HL-60/S4 treated with phorbol 12-myristate 13-acetate at 8.2 ng/mL for 4 days and 3 days (cell line): ENCODE data around the gene CENPE.
"Not testable (repeated sequence)": the region's sequence is repeated elsewhere in the genome, so short reads cannot be mapped to it uniquely, and the experiment has no call there.

Source experiments
- in situ Hi-C: fragments of 300-500 bp; cut with MboI; formaldehyde crosslinking; loops from 2 replicates; pipeline ENCODE4 v1.15.0; 2022; ENCODE audit warnings: low sequenced_read_pairs

The CENPE gene, protein sequence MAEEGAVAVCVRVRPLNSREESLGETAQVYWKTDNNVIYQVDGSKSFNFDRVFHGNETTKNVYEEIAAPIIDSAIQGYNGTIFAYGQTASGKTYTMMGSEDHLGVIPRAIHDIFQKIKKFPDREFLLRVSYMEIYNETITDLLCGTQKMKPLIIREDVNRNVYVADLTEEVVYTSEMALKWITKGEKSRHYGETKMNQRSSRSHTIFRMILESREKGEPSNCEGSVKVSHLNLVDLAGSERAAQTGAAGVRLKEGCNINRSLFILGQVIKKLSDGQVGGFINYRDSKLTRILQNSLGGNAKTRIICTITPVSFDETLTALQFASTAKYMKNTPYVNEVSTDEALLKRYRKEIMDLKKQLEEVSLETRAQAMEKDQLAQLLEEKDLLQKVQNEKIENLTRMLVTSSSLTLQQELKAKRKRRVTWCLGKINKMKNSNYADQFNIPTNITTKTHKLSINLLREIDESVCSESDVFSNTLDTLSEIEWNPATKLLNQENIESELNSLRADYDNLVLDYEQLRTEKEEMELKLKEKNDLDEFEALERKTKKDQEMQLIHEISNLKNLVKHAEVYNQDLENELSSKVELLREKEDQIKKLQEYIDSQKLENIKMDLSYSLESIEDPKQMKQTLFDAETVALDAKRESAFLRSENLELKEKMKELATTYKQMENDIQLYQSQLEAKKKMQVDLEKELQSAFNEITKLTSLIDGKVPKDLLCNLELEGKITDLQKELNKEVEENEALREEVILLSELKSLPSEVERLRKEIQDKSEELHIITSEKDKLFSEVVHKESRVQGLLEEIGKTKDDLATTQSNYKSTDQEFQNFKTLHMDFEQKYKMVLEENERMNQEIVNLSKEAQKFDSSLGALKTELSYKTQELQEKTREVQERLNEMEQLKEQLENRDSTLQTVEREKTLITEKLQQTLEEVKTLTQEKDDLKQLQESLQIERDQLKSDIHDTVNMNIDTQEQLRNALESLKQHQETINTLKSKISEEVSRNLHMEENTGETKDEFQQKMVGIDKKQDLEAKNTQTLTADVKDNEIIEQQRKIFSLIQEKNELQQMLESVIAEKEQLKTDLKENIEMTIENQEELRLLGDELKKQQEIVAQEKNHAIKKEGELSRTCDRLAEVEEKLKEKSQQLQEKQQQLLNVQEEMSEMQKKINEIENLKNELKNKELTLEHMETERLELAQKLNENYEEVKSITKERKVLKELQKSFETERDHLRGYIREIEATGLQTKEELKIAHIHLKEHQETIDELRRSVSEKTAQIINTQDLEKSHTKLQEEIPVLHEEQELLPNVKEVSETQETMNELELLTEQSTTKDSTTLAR (N-terminal part only)

DNA sequence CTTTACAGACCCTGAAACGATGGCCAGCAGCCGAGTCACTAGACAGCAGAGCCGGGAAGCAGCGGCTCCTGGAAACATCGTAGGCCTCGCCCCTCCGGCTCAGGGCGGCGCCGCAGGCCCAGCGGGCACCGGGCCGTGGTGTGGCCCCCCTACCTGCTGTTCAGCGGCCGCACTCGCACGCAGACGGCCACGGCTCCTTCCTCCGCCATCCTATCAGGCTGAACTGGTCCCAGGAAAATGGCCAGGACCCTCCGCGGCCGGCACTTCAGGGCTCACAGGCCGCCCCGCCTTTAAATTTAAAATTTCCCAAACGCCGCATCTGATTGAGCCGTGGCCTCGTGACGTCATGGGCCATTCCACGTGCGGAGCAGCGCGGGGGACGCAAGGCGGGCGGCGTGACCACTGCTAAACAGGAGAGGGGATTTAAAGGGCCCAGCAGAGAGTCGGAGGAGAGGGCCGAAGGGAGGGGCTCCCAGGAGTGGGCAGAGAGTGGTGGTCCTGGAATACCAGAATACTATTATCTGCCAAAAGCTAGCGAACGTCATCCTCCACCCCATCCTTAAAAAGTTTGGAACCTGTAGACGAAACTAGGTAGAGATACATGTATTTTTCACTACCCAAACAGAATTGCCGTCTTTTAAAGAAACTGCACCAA is at the start of gene CENPE:
TSS of gene CENPE (minus strand) at position 233 of the 655 bp plus-strand sequence. CDS start at position 209, 24 bp downstream.
- in situ Hi-C loops = no loop called here

DNA sequence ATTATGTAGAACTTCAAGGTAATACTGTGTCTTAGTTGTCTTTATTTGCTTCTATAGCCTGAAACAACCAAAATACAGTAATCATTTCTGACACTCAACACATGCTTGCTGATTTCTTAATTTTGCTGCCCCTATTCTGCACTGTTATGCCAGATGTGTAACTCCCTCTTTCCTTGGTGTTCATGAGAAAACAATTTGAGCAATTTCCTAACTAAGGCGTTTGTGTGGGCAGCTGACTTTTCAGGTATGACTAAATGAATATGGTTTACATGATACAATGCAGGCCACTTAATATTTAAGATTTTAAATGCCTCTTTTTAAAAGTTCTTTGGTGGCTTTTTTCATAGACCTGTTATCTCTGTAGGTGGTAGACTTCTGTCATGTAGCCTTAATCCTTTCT is 46.1 kb upstream of the CENPE start:
- in situ Hi-C loops = no loop called here

DNA sequence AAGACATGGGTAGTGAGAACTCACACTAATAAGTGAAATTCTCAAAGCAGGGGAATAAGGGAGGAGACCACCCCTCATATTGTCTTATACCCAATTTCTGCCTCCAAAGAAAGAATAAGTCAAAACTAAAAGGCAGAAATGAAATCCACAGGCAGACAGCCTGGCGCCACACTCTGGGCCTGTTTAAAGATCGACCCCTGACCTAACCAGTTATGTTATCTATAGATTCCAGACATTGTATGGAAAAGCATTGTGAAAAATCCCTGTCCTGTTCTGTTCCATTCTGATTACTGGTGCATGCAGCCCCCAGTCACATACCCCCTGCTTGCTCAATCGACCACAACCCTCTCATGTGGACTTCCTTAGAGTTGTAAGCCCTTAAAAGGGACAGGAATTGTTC is 32.8 kb upstream of the CENPE start:
- in situ Hi-C loops = not testable (repeated sequence)

DNA sequence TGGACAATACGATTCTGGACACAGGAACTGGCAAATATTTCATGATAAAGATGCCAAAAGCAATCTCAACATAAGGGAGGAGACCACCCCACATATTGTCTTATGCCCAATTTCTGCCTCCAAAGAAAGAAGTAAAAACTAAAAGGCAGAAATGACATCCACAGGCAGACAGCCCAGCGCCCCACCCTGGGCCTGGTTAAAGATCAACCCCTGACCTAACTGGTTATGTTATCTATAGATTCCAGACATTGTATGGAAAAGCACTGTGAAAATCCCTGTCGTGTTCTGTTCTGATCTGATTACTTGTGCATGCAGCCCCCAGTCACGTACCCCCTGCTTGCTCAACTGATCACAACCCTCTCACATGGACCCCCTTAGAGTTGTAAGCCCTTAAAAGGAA is 25.4 kb upstream of the CENPE start:
- in situ Hi-C loops = not testable (repeated sequence)

GRCh38 chr4:103207673-103208072 is 9.5 kb upstream of the CENPE start:
- in situ Hi-C loops = no loop called here

DNA sequence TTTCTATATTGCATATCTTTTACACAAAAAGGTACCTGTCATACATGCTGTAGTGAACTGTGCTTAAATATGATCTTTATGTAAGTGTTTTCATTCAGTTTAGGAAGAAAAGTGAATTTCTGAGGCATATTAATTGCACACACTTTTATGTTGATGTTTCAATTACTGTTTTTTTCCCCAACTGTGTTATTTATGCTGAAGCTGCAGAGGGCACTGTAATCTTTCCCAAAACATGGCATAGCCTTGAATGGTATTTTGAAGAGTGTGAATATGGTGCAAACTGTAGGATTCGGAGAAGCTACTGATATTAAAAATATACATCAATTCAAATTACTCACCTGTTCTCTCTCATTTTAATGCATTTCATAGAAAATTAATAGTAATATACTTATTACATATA is 6.0 kb upstream of the CENPE start:
- in situ Hi-C loops = no loop called here

DNA sequence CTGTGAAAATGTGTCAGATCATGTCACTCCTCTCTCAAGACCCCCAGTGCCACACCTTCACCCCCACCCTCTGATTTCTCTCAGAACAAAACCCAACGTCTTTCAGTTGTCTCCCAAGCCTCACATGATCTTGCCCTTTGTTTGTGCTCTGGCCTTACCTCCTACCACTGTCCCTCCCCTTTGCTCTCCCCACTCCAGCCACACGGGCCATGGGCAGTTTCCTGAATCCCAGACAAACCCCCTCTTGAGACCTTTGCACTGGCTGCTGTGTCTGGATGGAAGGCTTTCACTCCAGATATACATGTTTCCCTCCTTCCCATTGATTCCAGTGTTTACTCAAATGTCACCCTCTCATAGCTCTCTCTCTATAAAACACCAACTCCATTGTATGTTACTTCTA is 3.6 kb upstream of the CENPE start:
- in situ Hi-C loops = no loop called here

- in situ Hi-C loops = no loop called here
Measured at GRCh38 chr4:103201253-103201652, 3.1 kb upstream of the CENPE start.

DNA sequence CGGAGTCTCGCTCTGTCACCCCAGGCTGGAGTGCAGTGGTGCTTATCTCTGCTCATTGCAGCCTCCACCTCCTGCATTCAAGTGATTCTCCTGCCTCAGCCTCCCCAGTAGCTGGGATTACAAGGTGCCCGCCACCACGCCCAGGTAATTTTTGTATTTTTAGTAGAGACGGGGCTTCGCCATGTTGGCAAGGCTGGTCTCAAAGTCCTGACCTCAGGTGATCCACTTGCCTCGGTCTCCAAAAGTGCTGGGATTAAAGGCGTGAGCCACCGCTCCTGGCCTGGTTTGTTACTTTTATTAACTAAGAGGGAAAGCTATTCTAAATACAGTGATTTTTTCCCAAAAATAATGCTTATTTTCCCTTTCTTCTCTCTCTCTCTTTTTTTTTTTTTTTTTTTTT is 866 bp upstream of the CENPE start:
- in situ Hi-C loops = no loop called here

GRCh38 chr4:103197765-103198110 is 405 bp downstream of the CENPE start:
- in situ Hi-C loops = no loop called here

- in situ Hi-C loops = no loop called here
Measured at GRCh38 chr4:103193457-103193856, 4.7 kb downstream of the CENPE start.

- in situ Hi-C loops = no loop called here
Measured at GRCh38 chr4:103171006-103171405, 27.1 kb downstream of the CENPE start.

- in situ Hi-C loops = not testable (repeated sequence)
Measured at GRCh38 chr4:103169750-103170149, 28.4 kb downstream of the CENPE start.

DNA sequence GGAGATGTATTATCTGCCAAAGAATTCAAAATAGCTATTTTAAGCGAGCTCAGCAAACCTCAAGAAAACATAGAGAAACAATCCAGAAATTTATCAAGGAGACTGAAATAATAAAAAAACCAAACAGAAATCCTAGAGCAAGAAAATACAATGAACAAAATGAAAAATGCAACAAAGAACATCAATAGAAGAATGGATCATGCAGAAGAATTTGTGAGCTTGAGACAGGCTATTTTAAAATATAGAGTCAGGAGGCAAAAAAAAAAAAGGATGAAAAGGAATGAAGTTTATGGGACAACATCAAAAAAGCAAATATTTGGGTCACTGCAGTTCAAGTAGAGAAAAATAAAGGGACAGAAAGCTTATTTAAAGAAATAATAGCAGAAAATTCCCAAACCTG is 29.1 kb downstream of the CENPE start:
- in situ Hi-C loops = no loop called here

- in situ Hi-C loops = no loop called here
Measured at GRCh38 chr4:103162176-103162575, 36.0 kb downstream of the CENPE start.

GRCh38 chr4:103158760-103159159 is 39.4 kb downstream of the CENPE start:
- in situ Hi-C loops = no loop called here

DNA sequence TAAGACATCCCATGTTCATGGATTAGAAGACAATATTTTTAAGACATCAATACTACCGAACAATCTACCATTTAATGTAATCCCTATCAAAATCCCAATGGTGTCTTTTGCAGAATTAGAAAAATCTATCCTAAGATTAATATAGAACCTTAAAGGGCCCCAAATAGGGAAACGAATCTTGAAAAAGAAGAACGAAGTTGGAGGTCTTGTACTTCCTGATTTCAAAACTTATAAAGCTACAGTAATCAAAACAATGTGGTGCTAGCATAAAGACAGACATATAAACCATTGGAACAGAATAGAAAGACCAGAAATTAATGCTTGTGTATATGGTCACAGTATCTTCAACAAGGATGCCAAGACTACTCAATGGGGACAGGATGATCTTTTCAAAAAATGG is 42.0 kb downstream of the CENPE start:
- in situ Hi-C loops = no loop called here

DNA sequence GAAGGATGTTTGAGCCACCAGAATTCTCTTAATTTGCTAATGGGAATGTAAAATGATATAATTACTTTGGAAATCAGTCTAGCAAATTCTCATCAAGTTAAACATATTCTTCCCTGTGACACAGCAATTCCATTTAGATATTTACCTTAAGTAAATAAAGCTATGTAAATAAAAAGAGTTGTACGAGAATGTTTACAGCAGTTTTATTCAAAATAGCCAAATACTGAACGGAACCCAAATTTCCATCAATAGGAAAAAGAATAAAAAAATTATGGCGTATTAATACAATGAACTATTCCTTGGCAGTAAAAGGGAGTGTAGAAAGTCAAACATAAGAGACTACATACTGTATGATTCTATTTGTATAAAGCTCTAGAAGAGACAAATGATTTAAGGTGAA is 45.8 kb downstream of the CENPE start:
- in situ Hi-C loops = no loop called here

DNA sequence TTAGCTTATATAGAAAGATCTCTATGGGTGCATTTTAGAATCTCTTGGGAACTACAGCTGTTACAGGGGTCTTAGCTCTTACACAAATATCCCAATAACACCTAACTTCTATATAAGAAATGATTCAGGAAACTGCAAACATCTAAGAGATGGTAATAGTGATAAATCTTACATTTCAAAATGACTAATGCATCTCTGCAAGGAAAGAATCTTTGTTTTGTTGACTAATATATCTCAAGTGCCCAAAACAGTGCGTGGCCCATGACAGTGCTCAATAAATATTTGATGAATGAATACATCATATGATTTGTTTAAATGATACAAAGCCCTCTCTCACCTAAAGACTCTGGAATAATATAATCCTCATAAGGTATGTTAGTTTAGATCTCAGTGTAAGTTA is 47.5 kb downstream of the CENPE start:
- in situ Hi-C loops = no loop called here

DNA sequence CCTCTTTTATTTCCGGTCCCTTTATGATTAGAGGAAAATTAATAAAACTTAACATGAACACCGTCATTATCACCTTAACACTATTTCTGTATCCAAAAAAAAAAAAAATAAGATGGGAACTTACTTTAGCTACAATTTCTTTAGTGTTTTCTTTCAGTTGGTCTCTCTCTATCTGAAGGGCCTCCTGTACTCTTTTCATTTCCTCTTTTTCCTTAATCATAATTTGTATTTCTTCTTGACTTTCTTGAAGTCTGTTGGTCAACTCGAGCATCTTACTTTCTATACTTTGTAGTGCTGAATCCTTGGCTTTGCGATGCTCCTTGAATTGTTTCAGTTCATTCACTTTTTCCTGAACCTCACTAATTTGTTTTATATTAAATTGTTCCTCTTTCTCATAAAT is 53.2 kb downstream of the CENPE start:
- in situ Hi-C loops = no loop called here

- in situ Hi-C loops = no loop called here
Measured at GRCh38 chr4:103137446-103137827, 60.7 kb downstream of the CENPE start.
